HG02642 (cell line): ENCODE measurements around the gene EIF2S2.

Experiments used
- ATAC-seq: cut with Tn5 transposase; IDR thresholded peaks from one replicate; pipeline ENCODE4 v1.9.1; 2021; ENCODE audit warnings: mild to moderate bottlenecking; ENCODE audit not compliant: unreplicated experiment, poor library complexity

The EIF2S2 gene

DNA sequence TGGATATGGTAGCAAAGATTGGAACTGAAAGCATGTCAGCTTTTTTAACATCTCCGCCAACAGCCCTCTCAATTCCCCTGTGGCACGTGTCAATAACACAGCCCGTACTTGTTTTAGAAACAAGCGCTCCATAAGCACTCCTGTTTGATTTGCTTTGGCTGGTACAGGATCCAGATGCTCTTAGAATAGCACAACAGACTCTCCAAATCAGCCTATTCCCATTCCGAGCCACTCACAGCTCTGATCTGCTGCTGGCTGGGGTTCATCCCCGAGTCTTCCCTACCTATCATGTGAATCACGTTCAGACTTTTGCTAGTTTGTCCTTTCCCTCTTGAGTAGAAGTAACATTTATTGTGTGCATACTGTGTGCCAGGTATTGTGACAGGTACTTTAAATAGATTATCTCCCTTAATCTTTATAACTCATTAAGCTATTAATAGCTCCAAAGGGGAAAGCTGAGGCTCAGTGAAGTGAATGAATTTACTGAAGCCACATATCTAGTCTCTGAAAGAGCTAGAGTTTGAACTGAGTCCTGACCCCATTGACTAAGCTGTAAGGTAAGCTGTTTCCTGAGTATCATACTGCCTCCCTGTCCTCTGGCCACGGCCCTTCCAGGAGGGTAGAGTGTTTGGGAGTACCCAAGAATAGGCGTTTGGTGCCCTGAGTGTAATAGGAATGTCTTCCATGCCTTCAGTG lies 71.6 kb downstream of the EIF2S2 start:
- no peak for ATAC-seq
